WTC11 (cell line): ENCODE data around the gene PLAAT3. TPM values are rescaled to one million over a fixed set of nuclear protein-coding genes. Genes with fewer than 3 reads are reported as not detected.

Experiments
- ATAC-seq: fragments of 200-7000 bp; cut with Tn5 transposase; 2 replicates; pipeline ENCODE4 v1.10.0; 2021; ENCODE audit warnings: mild to moderate bottlenecking, moderate library complexity
- CTCF ChIA-PET: fragments of 300-600 bp; sonication (Branson Sonifier 250); formaldehyde crosslinking; loops from one replicate; lab custom pipeline; 2021; ENCODE audit warnings: antibody characterized with exemption; lab: Charles Lee
- POLR2A ChIA-PET: fragments of 350-600 bp; sonication (Branson Sonifier 250); formaldehyde crosslinking; loops from one replicate; lab custom pipeline; 2021; ENCODE audit warnings: antibody characterized with exemption; lab: Charles Lee
- DNase-seq: peaks from one replicate; pipeline ENCODE4 v3.0.0; 2021; ENCODE audit warnings: low spot score
- H3K27ac Mint-ChIP-seq: 2 replicates; pipeline ENCODE4 v1.8.0; 2021; ENCODE audit warnings: mixed read lengths
- H3K27me3 Mint-ChIP-seq: 2 replicates; pipeline ENCODE4 v1.8.0; 2021; ENCODE audit warnings: low read depth, mild to moderate bottlenecking, moderate library complexity, mixed read lengths
- H3K36me3 Mint-ChIP-seq: 2 replicates; pipeline ENCODE4 v1.8.0; 2021; ENCODE audit warnings: mixed read lengths
- H3K4me1 Mint-ChIP-seq: 2 replicates; pipeline ENCODE4 v1.8.0; 2022; ENCODE audit warnings: mixed read lengths
- H3K4me3 Mint-ChIP-seq: 2 replicates; pipeline ENCODE4 v1.8.0; 2021; ENCODE audit warnings: mild to moderate bottlenecking, moderate library complexity, mixed read lengths
- H3K9me3 Mint-ChIP-seq: 2 replicates; pipeline ENCODE4 v1.8.0; 2021; ENCODE audit warnings: mixed read lengths
- ATF3 ChIP-seq: sonication (generic); formaldehyde crosslinking; conservative IDR thresholded peaks from 2 replicates; pipeline ENCODE4 v1.8.1; 2022; ENCODE audit warnings: mild to moderate bottlenecking, missing genetic modification reagents
- CBFB ChIP-seq: sonication (generic); formaldehyde crosslinking; IDR thresholded peaks from 2 replicates; pipeline ENCODE4 v1.8.1; 2022; ENCODE audit warnings: mild to moderate bottlenecking, low read depth, missing genetic modification reagents
- CTCF ChIP-seq: fragments of 200-600 bp; IDR thresholded peaks from 2 replicates; pipeline ENCODE4 v1.8.0; 2022; ENCODE audit warnings: antibody characterized with exemption
- E2F4 ChIP-seq: sonication (generic); formaldehyde crosslinking; IDR thresholded peaks from 2 replicates; pipeline ENCODE4 v1.8.1; 2022; ENCODE audit warnings: low read depth, mild to moderate bottlenecking, moderate library complexity, missing genetic modification reagents, borderline replicate concordance
- ELF4 ChIP-seq: sonication (generic); formaldehyde crosslinking; IDR thresholded peaks from 2 replicates; pipeline ENCODE4 v1.8.1; 2022; ENCODE audit warnings: low read depth, mild to moderate bottlenecking, moderate library complexity, missing genetic modification reagents
- EMX1 ChIP-seq: fragments of 250-450 bp; sonication (Bioruptor Pico); IDR thresholded peaks from 2 replicates; pipeline ENCODE4 v1.8.0; 2021; ENCODE audit warnings: mild to moderate bottlenecking
- FOXJ3 ChIP-seq: sonication (generic); formaldehyde crosslinking; IDR thresholded peaks from 2 replicates; pipeline ENCODE4 v1.9.0; 2021; ENCODE audit warnings: missing genetic modification reagents, mild to moderate bottlenecking, borderline replicate concordance
- FOXK1 ChIP-seq: sonication (generic); formaldehyde crosslinking; IDR thresholded peaks from 2 replicates; pipeline ENCODE4 v1.8.0; 2022; ENCODE audit warnings: mild to moderate bottlenecking, moderate library complexity, missing genetic modification reagents
- GRHL2 ChIP-seq: fragments of 250-450 bp; sonication (Bioruptor Pico); IDR thresholded peaks from 2 replicates; pipeline ENCODE4 v1.8.0; 2022; ENCODE audit warnings: mild to moderate bottlenecking, moderate library complexity; ENCODE audit not compliant: insufficient replicate concordance, severe bottlenecking
- MLX ChIP-seq: sonication (generic); formaldehyde crosslinking; IDR thresholded peaks from 2 replicates; pipeline ENCODE4 v1.8.1; 2023; ENCODE audit warnings: mild to moderate bottlenecking, missing genetic modification reagents, moderate library complexity
- MYBL2 ChIP-seq: sonication (generic); formaldehyde crosslinking; IDR thresholded peaks from 2 replicates; pipeline ENCODE4 v1.8.1; 2023; ENCODE audit warnings: mild to moderate bottlenecking, moderate library complexity, missing genetic modification reagents
- NFATC4 ChIP-seq: fragments of 250-450 bp; sonication (Bioruptor Pico); IDR thresholded peaks from 2 replicates; pipeline ENCODE4 v1.9.0; 2021; ENCODE audit warnings: mild to moderate bottlenecking
- NR1H2 ChIP-seq: sonication (generic); formaldehyde crosslinking; IDR thresholded peaks from 2 replicates; pipeline ENCODE4 v1.9.0; 2021; ENCODE audit warnings: mild to moderate bottlenecking, moderate library complexity, missing genetic modification reagents
- NR2C2 ChIP-seq: sonication (generic); formaldehyde crosslinking; IDR thresholded peaks from 2 replicates; pipeline ENCODE4 v1.8.0; 2022; ENCODE audit warnings: mild to moderate bottlenecking, missing genetic modification reagents
- RORB ChIP-seq: fragments of 250-450 bp; sonication (Bioruptor Pico); IDR thresholded peaks from 2 replicates; pipeline ENCODE4 v1.9.0; 2021; ENCODE audit warnings: mild to moderate bottlenecking
- TP53 ChIP-seq: sonication (generic); formaldehyde crosslinking; IDR thresholded peaks from 2 replicates; pipeline ENCODE4 v1.8.1; 2023; ENCODE audit warnings: mild to moderate bottlenecking, missing genetic modification reagents
- ZNF232 ChIP-seq: sonication (generic); formaldehyde crosslinking; IDR thresholded peaks from 2 replicates; pipeline ENCODE4 v1.8.0; 2022; ENCODE audit warnings: mild to moderate bottlenecking, missing genetic modification reagents
- ZNF281 ChIP-seq: sonication (generic); formaldehyde crosslinking; IDR thresholded peaks from 2 replicates; pipeline ENCODE4 v1.8.0; 2023; ENCODE audit warnings: mild to moderate bottlenecking, missing genetic modification reagents
- ZNF671 ChIP-seq: fragments of 250-450 bp; sonication (Bioruptor Pico); IDR thresholded peaks from 2 replicates; pipeline ENCODE4 v1.8.0; 2021; ENCODE audit warnings: mild to moderate bottlenecking
- total RNA-seq: library from RNA; stranded (reverse); gene quantifications from 3 replicates; pipeline ENCODE4 v1.2.3, GENCODE V29; 2021
- TF ChIP-seq, protein P1 (sequence below): fragments of 250-450 bp; sonication (Bioruptor Pico); IDR thresholded peaks from 2 replicates; pipeline ENCODE4 v1.9.0; 2021; ENCODE audit warnings: mild to moderate bottlenecking, borderline replicate concordance

The PLAAT3 gene
- total RNA-seq, 1 experiment from 2014 or later, result 160 TPM

DNA sequence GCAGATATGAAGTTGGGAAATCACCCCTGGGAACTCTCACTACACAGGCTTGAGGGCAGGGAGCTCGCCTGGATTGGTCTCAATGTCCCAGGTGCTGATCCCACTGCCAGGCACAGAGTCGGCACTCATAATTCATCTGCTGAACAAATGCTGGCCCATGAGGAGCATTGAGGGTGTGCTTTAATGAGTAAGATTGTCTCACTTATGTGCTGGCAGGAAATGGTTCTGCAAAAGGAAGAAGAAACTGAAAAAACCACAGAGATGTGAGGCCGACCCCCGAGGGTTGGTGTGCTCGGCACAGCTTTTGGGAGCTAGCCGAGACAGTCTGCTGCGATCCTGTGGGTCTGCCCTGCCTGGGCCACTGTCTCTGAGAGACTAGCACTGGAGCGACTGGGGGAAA, 60.5 kb downstream of the PLAAT3 start (continued):
- TF ChIP-seq, protein P1, sequence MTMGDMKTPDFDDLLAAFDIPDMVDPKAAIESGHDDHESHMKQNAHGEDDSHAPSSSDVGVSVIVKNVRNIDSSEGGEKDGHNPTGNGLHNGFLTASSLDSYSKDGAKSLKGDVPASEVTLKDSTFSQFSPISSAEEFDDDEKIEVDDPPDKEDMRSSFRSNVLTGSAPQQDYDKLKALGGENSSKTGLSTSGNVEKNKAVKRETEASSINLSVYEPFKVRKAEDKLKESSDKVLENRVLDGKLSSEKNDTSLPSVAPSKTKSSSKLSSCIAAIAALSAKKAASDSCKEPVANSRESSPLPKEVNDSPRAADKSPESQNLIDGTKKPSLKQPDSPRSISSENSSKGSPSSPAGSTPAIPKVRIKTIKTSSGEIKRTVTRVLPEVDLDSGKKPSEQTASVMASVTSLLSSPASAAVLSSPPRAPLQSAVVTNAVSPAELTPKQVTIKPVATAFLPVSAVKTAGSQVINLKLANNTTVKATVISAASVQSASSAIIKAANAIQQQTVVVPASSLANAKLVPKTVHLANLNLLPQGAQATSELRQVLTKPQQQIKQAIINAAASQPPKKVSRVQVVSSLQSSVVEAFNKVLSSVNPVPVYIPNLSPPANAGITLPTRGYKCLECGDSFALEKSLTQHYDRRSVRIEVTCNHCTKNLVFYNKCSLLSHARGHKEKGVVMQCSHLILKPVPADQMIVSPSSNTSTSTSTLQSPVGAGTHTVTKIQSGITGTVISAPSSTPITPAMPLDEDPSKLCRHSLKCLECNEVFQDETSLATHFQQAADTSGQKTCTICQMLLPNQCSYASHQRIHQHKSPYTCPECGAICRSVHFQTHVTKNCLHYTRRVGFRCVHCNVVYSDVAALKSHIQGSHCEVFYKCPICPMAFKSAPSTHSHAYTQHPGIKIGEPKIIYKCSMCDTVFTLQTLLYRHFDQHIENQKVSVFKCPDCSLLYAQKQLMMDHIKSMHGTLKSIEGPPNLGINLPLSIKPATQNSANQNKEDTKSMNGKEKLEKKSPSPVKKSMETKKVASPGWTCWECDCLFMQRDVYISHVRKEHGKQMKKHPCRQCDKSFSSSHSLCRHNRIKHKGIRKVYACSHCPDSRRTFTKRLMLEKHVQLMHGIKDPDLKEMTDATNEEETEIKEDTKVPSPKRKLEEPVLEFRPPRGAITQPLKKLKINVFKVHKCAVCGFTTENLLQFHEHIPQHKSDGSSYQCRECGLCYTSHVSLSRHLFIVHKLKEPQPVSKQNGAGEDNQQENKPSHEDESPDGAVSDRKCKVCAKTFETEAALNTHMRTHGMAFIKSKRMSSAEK (CRISPR knock-in tag), result no peak
- TF ChIP-seq ATF3 (CRISPR knock-in tag), result no peak
- TF ChIP-seq NFATC4, result no peak

DNA sequence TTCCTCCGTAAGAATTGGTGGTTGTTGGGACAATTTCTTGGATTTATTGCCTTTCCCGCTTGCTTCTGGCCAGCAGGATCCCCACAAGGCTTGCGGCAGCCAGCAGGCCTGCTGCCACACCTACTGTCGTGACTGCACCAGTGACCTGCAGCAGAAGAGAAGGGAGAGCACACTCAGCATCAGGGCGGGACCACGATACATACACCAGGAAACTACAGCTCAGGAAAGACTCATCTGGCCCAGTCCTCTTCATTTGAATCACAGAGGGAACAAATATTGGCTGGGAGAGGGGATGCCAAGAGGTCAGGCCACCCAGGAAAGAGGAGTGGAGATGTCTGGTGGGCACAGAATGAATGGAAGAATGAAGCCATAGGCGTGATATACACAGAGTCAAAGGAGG, 61.3 kb downstream of the PLAAT3 start:
- ATAC-seq, result peak; percentile 73
- Mint-ChIP-seq H3K27ac (peak overlapping the region; percentile 17; the same call in 1 of the 2 replicates), H3K9me3 (peaks cover 15% of the 10 kb centered on the region), H3K36me3 (peaks cover 5% of the 10 kb centered on the region)
- CTCF ChIA-PET, result interaction anchor here (1.3 to 2.2 kb wide), 2 partner anchors 62 to 83 kb away, joined by 4 to 5 read pairs; partner anchors contain the start of gene PLAAT5
- no peak for DNase-seq
- POLR2A ChIA-PET, result no interaction called here
- no peak for TF ChIP-seq MLX (CRISPR knock-in tag)
- no peak for TF ChIP-seq ZNF232
- no peak for TF ChIP-seq FOXK1 (CRISPR knock-in tag)
- TF ChIP-seq CBFB (CRISPR knock-in tag), result no peak
- TF ChIP-seq RORB (CRISPR knock-in tag), result no peak
- TF ChIP-seq FOXJ3 (CRISPR knock-in tag), result no peak
- no peak for TF ChIP-seq GRHL2 (CRISPR knock-in tag)
- TF ChIP-seq ZNF281 (CRISPR knock-in tag), result no peak
- TF ChIP-seq, protein P1 (CRISPR knock-in tag), result no peak
- TF ChIP-seq EMX1 (CRISPR knock-in tag), result no peak
- no peak for TF ChIP-seq TP53 (CRISPR knock-in tag)
- no peak for TF ChIP-seq MYBL2 (CRISPR knock-in tag)
- no peak for TF ChIP-seq E2F4 (CRISPR knock-in tag)
- no peak for TF ChIP-seq ELF4
- no peak for TF ChIP-seq NR1H2
- TF ChIP-seq CTCF, result no peak
- TF ChIP-seq NR2C2 (CRISPR knock-in tag), result no peak
- TF ChIP-seq ZNF671, result no peak
- TF ChIP-seq, all 79 proteins: peak for 0
- Mint-ChIP-seq H3K27me3 (peaks cover 8% of the 10 kb centered on the region; the same call in 1 of the 2 replicates), H3K4me3 (no peak overlapping the region), H3K4me1 (peaks cover 36% of the 10 kb centered on the region)
